ENCODE measurements around the gene N4BP2L2.

The N4BP2L2 gene

GRCh38 chr13:32474999-32475792 is 63.4 kb downstream of the N4BP2L2 start:
- no peak for DNase-seq (ENCODE audit: low read depth)
- TF ChIP-seq, protein P1, sequence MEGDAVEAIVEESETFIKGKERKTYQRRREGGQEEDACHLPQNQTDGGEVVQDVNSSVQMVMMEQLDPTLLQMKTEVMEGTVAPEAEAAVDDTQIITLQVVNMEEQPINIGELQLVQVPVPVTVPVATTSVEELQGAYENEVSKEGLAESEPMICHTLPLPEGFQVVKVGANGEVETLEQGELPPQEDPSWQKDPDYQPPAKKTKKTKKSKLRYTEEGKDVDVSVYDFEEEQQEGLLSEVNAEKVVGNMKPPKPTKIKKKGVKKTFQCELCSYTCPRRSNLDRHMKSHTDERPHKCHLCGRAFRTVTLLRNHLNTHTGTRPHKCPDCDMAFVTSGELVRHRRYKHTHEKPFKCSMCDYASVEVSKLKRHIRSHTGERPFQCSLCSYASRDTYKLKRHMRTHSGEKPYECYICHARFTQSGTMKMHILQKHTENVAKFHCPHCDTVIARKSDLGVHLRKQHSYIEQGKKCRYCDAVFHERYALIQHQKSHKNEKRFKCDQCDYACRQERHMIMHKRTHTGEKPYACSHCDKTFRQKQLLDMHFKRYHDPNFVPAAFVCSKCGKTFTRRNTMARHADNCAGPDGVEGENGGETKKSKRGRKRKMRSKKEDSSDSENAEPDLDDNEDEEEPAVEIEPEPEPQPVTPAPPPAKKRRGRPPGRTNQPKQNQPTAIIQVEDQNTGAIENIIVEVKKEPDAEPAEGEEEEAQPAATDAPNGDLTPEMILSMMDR (IDR thresholded peaks at IDR 0.05; ENCODE audit: control insufficient read depth, insufficient read depth, low read depth, low read length, missing control alignments): no peak
- H3K4me3 ChIP-seq (ENCODE audit: control insufficient read depth, low read depth, low read length): no peak overlapping the region

DNA sequence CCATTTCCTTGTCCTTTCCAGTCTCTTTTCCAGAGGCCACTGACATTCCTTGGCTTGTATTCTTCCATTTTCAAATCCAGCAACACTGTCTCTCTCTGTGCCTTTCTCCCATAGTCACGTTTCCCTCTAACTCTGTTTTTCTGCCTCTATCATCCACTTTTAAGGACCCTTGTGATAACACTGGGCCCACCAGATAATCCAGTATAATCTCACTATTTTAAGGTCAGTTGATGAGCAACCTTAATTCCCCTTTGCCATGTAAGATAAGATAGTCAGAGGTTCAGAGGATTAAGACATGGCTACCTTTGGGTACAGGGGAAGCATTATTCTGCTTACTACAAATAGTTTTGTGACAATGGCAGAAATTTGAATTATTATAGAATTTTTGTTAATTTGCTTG is 64.9 kb downstream of the N4BP2L2 start:
- H3K4me3 ChIP-seq (ENCODE audit: control insufficient read depth, low read depth, low read length): no peak overlapping the region
- TF ChIP-seq, protein P1 (IDR thresholded peaks at IDR 0.05; ENCODE audit: control insufficient read depth, insufficient read depth, low read depth, low read length, missing control alignments): no peak
- no peak for DNase-seq (ENCODE audit: low read depth)

DNA sequence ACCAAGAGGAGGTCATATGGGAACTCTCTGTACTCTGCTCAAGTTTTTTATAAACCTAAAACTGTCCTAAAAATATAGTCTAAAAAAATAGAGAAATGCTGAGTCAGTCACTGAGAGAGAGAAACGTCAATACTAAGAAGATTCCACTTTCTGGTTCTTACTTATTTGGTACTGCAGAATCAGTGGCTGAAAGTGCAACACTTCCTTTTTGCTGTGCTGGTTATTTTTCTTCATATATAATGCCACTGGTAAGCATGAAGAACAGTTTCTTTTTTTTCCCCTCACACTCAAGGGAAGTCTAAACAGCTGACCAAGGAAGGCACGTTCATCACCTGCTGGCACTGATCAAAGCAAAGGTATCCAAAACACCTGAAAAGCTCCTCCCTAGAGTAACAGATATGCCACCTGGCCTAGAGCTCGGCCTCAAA is 66.4 kb downstream of the N4BP2L2 start:
- no peak for DNase-seq (ENCODE audit: low read depth)

DNA sequence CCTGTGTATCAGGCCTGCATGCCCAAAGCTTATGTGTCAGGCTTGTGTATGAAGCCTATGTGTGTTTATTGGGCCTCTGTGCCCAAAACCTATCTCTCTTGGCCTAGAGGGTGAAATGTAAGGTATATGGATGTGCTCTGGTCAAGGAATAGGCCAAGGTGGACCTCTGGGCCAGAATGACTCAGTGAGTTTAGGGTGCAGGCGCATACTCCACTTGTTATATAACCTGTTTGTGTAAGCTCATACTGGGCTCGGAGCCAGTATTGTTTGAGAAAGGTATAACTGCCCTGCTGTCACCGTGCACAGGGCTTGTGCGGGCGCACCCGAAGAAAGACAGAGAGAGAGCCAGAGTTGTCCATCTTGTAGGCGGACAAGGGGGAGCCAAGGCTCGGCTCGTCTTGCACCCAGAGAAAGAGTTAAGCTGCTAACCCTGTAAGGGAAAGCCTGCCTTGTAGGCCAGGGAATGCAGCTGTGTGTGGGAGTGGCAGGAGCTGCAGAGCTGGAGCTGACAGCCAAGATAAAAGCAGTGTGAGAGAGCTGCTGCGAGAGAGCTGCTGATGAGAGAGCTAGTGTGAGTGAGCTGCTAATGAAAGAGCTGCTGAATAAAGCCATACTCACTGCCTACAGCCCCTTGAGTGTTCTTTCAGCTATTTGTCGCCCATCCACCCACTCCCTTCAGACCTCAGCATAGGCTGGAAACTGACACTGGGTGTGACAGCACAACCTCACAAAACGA is 67.2 kb downstream of the N4BP2L2 start:
- TF ChIP-seq, protein P1 (IDR thresholded peaks at IDR 0.05; ENCODE audit: control insufficient read depth, insufficient read depth, low read depth, low read length, missing control alignments): no peak
- DNase-seq (ENCODE audit: low read depth): no peak
- H3K4me3 ChIP-seq (ENCODE audit: control insufficient read depth, low read depth, low read length): no peak overlapping the region

More for the DNA sequence above, 66.4 kb downstream of the N4BP2L2 start:
- TF ChIP-seq, protein P1 (IDR thresholded peaks at IDR 0.05; ENCODE audit: control insufficient read depth, insufficient read depth, low read depth, low read length, missing control alignments): no peak
- H3K4me3 ChIP-seq (ENCODE audit: control insufficient read depth, low read depth, low read length): no peak overlapping the region

- H3K4me3 ChIP-seq (ENCODE audit: control insufficient read depth, low read depth, low read length): no peak overlapping the region
- TF ChIP-seq, protein P1 (IDR thresholded peaks at IDR 0.05; ENCODE audit: control insufficient read depth, insufficient read depth, low read depth, low read length, missing control alignments): no peak
- DNase-seq (ENCODE audit: low read depth): no peak
These were observed 70.0 kb downstream of the N4BP2L2 start for GRCh38 chr13:32468502-32469142.

DNA sequence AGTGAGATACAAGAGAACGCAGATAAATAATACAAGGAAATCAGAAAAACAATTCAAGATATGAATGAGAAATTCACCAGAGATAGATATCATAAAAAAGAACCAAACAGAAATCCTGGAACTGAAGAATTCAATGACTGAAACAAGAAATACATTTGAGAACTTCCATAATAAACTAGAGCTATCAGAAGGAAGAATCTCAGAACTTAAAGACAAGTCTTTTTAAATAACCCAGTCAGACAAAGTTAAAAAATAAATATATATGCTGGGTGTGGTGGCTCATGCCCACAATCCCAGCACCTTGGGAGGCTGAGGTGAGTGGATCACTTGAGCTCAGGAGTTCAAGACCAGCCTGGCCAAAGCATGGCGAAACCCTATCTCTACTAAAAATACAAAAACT is 82.0 kb downstream of the N4BP2L2 start:
- TF ChIP-seq, protein P1 (IDR thresholded peaks at IDR 0.05; ENCODE audit: control insufficient read depth, insufficient read depth, low read depth, low read length, missing control alignments): no peak
- DNase-seq (ENCODE audit: low read depth): no peak
- H3K4me3 ChIP-seq (ENCODE audit: control insufficient read depth, low read depth, low read length): no peak overlapping the region
